ENCODE measurements around the gene HEMK1. TPM values are rescaled to one million over a fixed set of nuclear protein-coding genes. Genes with fewer than 3 reads are reported as not detected.

The HEMK1 gene
- total RNA-seq, 2 experiments from 2014 or later = 19.3 to 27.4 TPM

GRCh38 chr3:50573566-50574443, 4.5 kb downstream of the HEMK1 start:
- Histone ChIP-seq H4K20me1 (ENCODE audit: insufficient read depth, low read length) (0 out of 2 replicates have a peak, but pooled peaks cover 11% of the 10 kb centered on the region), H3K4me2 (ENCODE audit: low read length) (no peak overlapping the region), H3K4me1 (ENCODE audit: insufficient read depth, low read length, poor library complexity, severe bottlenecking) (peaks cover 10% of the 10 kb centered on the region), H2AFZ (ENCODE audit: low read length) (no peak overlapping the region), H3K79me2 (ENCODE audit: insufficient read depth, low read depth, low read length) (peaks cover 9% of the 10 kb centered on the region; the same call in 1 of the 2 replicates), H3K36me3 (ENCODE audit: insufficient read depth, low read length) (0 out of 2 replicates have a peak, but pooled peaks cover 8% of the 10 kb centered on the region), H3K27ac (ENCODE audit: low read depth, low read length, poor library complexity, severe bottlenecking) (no peak overlapping the region), H3K9me3 (ENCODE audit: low read length) (no peaks in the 10 kb centered on the region), H3K9me2 (ENCODE audit: insufficient read depth, low read length) (no peaks in the 10 kb centered on the region), H3K4me3 (ENCODE audit: low read depth, low read length, poor library complexity, severe bottlenecking) (no peak overlapping the region)
- ChIA-PET CTCF (ENCODE audit: unreplicated experiment) (no interaction called here), POLR2A (no interaction called here)
- TF ChIP-seq CTCF (conservative IDR thresholded peaks at IDR 0.05; ENCODE audit: low read length) (no peak), EZH2phosphoT487 (IDR thresholded peaks at IDR 0.05; ENCODE audit: borderline replicate concordance, low read depth, low read length) (no peak)
- no TSS peak for BruUV-seq (replicated peaks)
- DNase-seq (ENCODE audit: low spot score) = no peak
- intact Hi-C loops (cut with micrococcal nuclease; ENCODE audit: unreplicated experiment) = no loop called here

- CTCF ChIA-PET (ENCODE audit: unreplicated experiment) = interaction anchor here (1.0 kb wide), 1 partner anchor 41 kb away, joined by 3 read pairs; no protein-coding TSS in a partner anchor
- BruUV-seq (replicated peaks) = no TSS peak
- no peak overlapping the region for H3K4me3 ChIP-seq (ENCODE audit: low read depth, low read length, poor library complexity, severe bottlenecking)
- 0 out of 2 replicates have a peak, but pooled peaks cover 11% of the 10 kb centered on the region for H4K20me1 ChIP-seq (ENCODE audit: insufficient read depth, low read length)
- POLR2A ChIA-PET = no interaction called here
- DNase-seq (ENCODE audit: low spot score) = no peak
- 0 out of 2 replicates have a peak, but pooled peaks cover 8% of the 10 kb centered on the region for H3K36me3 ChIP-seq (ENCODE audit: insufficient read depth, low read length)
- H3K79me2 ChIP-seq (ENCODE audit: insufficient read depth, low read depth, low read length) = peaks cover 9% of the 10 kb centered on the region; the same call in 1 of the 2 replicates
- H2AFZ ChIP-seq (ENCODE audit: low read length) = no peak overlapping the region
- no peak overlapping the region for H3K27ac ChIP-seq (ENCODE audit: low read depth, low read length, poor library complexity, severe bottlenecking)
- TF ChIP-seq CTCF (conservative IDR thresholded peaks at IDR 0.05; ENCODE audit: low read length) (no peak), EZH2phosphoT487 (IDR thresholded peaks at IDR 0.05; ENCODE audit: borderline replicate concordance, low read depth, low read length) (no peak)
- H3K4me2 ChIP-seq (ENCODE audit: low read length) = no peak overlapping the region
- H3K4me1 ChIP-seq (ENCODE audit: insufficient read depth, low read length, poor library complexity, severe bottlenecking) = peaks cover 10% of the 10 kb centered on the region
- H3K9me3 ChIP-seq (ENCODE audit: low read length) = no peaks in the 10 kb centered on the region
- intact Hi-C loops (cut with micrococcal nuclease; ENCODE audit: unreplicated experiment) = no loop called here
- H3K9me2 ChIP-seq (ENCODE audit: insufficient read depth, low read length) = no peaks in the 10 kb centered on the region
These were observed 5.1 kb downstream of the HEMK1 start for GRCh38 chr3:50574444-50574831.

GRCh38 chr3:50575372-50575771, 6.0 kb downstream of the HEMK1 start:
- no peak overlapping the region for H3K4me2 ChIP-seq (ENCODE audit: low read length)
- H4K20me1 ChIP-seq (ENCODE audit: insufficient read depth, low read length) = 0 out of 2 replicates have a peak, but pooled peaks cover 8% of the 10 kb centered on the region
- no peak overlapping the region for H3K4me3 ChIP-seq (ENCODE audit: low read depth, low read length, poor library complexity, severe bottlenecking)
- 0 out of 2 replicates have a peak, but pooled peaks cover 8% of the 10 kb centered on the region for H3K36me3 ChIP-seq (ENCODE audit: insufficient read depth, low read length)
- no peak overlapping the region for H2AFZ ChIP-seq (ENCODE audit: low read length)
- no TSS peak for BruUV-seq (replicated peaks)
- H3K79me2 ChIP-seq (ENCODE audit: insufficient read depth, low read depth, low read length) = peaks cover under 1% of the 10 kb centered on the region; the same call in 1 of the 2 replicates
- TF ChIP-seq CTCF (conservative IDR thresholded peaks at IDR 0.05; ENCODE audit: low read length) (no peak), EZH2phosphoT487 (IDR thresholded peaks at IDR 0.05; ENCODE audit: borderline replicate concordance, low read depth, low read length) (no peak)
- intact Hi-C loops (cut with micrococcal nuclease; ENCODE audit: unreplicated experiment) = no loop called here
- peaks cover 6% of the 10 kb centered on the region for H3K4me1 ChIP-seq (ENCODE audit: insufficient read depth, low read length, poor library complexity, severe bottlenecking)
- ChIA-PET POLR2A (no interaction called here), CTCF (ENCODE audit: unreplicated experiment) (interaction anchor here (1.0 kb wide), 1 partner anchor 40 kb away, joined by 3 read pairs; no protein-coding TSS in a partner anchor)
- no peak for DNase-seq (ENCODE audit: low spot score)
- no peaks in the 10 kb centered on the region for H3K9me3 ChIP-seq (ENCODE audit: low read length)
- no peaks in the 10 kb centered on the region for H3K9me2 ChIP-seq (ENCODE audit: insufficient read depth, low read length)
- H3K27ac ChIP-seq (ENCODE audit: low read depth, low read length, poor library complexity, severe bottlenecking) = no peak overlapping the region
